Eye (tissue), 1 donor: ENCODE data around the gene CEACAM18.
"Not testable (repeated sequence)": the region's sequence is repeated elsewhere in the genome, so short reads cannot be mapped to it uniquely, and the experiment has no call there.

Experiments used
- DNase-seq: peaks from one replicate; pipeline ENCODE4 v3.0.0-alpha.2; 2015

CEACAM18 gene

DNA sequence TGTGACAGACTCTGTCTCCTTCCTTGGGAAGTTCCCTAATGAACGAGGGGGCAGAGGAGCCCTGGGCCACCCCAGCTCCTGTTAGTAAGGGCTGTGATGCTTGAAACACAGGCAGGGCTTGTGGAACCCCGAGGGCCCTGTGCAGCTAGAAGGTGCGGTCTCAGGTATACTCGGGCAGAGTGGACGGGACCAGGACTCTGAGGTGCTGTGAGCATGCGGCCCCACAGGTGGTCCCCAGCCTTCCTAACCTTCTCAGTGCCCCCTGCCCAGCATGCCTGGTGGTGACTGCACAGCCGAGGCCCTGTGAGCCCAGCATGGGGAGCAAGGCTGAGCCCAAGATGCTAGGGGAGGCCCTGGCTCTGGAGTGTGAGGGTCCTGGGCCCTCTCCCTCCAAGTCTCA is 16.1 kb upstream of the CEACAM18 start:
- no peak for DNase-seq

DNA sequence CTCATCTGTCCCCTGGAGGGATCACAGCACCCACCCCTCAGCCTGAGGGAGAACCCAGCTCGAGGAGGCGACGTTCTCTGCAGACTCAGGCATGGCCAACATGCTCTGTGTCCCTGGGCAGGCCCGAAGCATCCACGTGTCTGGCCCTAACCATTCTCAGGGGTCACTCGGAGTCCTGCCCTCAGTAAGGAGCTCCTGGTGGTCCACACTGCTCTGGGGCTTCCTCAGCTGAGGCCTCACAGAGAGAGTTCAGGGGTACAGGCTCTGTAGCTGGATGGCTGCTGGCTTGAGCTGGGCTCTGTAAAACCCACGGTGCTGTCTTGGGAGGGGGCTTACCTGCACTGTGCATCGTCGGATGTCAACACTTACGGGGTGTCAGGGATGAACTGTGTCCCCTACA is 15.7 kb upstream of the CEACAM18 start:
- DNase-seq = no peak

GRCh38 chr19:51463976-51464581 is 14.3 kb upstream of the CEACAM18 start:
- not testable (repeated sequence) for DNase-seq

GRCh38 chr19:51466723-51467122 is 11.6 kb upstream of the CEACAM18 start:
- no peak for DNase-seq

DNA sequence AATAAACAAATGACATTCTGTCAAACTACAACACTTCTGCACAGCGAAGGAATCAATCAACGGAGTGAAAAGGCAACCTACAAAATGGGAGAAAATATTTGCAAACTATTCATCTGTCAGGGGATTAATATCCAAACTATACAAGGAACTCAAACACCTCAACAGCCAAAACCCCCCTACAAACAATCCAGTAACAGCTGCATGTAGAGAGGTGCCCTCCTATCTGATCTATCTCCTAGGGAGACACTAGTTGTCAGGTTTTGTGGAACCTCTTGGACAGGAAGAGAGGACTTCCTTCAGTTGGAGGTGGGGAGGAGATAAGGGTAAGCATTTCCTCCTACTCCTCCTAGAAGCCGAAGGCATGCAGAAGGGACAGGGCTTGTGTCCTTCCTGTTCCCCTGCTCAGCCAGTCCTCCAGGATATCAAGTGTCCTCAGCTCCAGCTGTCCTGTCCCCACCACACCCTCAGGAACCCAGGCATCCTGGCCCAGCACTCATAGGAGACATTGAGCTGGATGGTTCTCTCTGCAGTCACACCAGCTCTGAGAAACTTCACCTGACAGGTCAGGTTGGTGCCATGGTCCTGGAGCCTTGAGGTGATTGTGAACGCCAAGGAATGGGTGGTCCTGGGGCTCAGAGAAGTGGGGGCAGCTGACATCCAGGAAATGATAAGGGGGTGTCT is 10.3 kb upstream of the CEACAM18 start:
- DNase-seq = no peak

DNA sequence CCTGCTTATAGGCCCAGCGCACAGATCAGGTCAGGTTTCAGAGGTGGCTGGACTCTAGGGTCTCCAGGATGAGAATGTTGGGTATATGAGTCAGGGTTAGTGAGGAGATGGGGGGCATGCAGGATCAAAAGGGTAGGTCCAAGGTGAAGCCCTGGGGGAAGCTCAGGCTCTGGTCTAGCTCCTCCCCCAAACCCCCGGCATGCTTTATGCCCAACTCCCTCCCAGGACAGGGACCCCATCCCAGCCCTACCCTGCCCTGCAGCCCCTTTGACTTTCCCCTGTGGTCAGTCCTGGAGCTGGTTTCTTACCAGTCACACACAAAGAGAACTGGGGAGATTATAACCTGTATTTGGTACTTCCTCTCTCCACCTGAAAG is 9.8 kb upstream of the CEACAM18 start:
- DNase-seq = no peak

DNA sequence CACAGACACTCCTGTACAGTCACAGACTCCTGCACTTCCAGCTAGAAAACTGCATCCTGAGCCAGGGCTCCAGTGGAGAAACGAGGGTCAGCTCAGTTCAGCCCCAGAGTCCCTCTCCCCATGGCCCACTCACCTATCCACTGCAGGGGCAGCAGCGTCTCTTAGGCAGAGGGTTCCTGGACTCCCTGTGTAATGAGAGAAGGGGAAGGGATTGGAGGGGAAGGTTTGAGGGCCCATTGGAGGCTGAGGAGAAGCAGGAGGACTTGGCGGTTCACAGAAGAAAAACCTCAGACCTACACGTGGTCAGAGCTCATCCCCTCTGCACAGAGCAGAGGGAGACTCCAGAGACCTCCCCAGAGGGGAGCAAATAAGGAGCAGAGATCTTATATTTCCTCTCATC is 9.2 kb upstream of the CEACAM18 start:
- DNase-seq = no peak

DNA sequence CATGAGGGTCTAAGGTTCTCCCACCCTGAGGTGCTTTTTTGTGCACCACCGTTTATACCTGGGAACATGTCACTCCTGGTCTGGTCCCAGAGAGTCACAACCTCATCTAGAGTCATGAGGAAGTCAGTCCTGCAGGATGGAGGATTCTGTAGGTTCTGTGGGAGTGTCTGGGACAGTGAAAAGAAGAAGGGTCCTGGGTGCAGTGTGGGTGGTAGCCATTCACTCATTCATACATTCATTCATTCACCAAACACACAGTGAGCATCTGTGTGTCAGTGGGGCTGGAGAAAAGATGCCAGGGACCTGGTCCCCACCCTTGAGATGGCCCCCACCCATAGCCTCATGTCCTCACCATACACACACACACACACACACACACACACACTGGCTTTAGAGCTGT is 8.7 kb upstream of the CEACAM18 start:
- no peak for DNase-seq

- no peak for DNase-seq
Observed at GRCh38 chr19:51470966-51471365, 7.4 kb upstream of the CEACAM18 start.

- no peak for DNase-seq
Observed at GRCh38 chr19:51471527-51471926, 6.8 kb upstream of the CEACAM18 start.

DNA sequence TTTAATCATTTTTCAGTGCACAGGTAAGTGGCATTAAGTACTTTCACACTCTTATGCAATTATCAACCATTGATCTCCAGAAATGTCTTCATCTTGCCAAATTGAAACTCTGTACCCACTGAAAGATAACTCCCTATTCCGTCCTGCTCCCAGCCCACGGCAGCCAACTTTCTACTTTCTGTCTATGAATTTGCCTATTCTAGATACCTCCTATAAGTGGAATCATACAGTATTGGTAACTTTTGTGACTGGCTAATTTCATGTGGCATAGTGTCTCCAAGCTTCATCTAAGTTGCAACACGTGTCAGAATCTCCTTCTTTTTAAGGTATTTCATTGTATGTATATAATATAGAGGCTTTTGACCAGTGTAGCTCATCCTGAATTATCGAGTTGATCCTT is 5.7 kb upstream of the CEACAM18 start:
- DNase-seq = no peak

- DNase-seq = peak; percentile 87
Observed at GRCh38 chr19:51473009-51473707, 5.2 kb upstream of the CEACAM18 start.

- no peak for DNase-seq
Observed at GRCh38 chr19:51476164-51476563, 2.2 kb upstream of the CEACAM18 start.

DNA sequence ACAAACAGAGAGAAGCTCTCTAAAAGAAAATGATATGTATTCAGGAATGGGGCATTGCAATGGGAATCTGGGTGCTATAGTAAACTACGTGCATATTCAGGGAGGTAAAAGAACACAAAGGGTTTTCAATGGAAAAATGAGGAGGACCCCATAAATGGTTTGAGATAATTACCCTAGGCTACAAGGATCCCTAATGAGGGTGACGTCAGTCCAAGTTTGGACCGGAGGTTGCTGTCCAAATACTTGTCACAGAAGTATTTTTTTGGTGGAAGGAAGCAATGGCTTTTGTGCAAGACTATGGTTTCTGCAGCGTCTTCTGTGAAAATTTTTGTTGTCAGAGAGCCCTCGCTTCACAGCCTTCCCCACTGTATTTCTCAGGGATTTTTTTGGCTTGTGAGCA is 995 bp upstream of the CEACAM18 start:
- DNase-seq = no peak

GRCh38 chr19:51479531-51480331 is 1.4 kb downstream of the CEACAM18 start:
- no peak for DNase-seq

DNA sequence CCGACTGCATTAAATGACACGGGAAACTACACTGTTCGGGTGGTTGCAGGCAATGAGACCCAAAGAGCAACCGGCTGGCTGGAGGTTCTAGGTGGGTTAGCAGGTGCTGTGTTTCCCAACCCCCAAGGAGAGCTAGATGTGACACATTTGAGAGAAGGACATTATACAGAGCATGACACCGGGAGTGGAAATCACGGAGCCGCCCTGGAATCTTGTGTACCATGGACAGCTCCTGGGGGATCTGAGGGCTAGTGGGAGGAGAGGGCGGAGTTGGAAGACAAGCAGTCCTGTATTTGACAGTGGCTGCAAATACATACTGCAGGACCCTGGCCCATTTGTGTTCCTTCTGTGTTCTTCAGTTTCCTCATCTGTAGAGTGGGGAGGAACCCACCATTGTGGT is 2.3 kb downstream of the CEACAM18 start:
- DNase-seq = peak; percentile 70

DNA sequence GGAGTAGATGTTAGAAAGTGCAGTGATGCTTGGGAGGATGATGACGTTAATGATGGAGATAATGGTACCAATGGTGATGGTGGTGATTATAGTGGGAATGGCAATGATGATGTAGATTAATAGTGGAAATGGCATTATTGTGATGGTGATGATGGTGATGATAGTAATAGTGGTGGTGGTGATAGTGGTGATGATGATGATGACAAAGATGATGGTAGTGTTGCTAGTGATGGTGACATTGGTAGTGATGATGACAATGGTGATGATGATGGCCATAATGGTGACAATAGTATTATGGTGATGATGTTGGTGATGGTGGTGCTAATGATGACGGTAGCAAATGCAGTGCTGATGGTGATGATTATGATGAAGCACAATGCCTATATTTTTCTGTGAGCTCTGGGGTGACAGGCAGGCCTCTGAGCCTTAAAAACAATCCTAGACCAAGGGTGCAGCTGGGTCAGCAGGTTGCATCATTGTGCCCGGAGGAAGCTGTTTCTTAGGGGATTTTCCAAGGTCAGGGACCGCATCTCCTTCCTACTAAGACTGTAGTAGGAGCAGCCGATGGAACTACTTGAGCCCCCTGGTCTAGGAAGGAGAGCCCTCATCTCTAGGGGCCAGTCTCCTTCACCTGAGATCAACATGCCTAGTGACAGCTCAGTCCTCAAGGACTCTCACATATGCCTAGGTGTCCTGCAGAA is 7.8 kb downstream of the CEACAM18 start:
- no peak for DNase-seq

GRCh38 chr19:51488491-51488890 is 10.2 kb downstream of the CEACAM18 start:
- DNase-seq = no peak

GRCh38 chr19:51489113-51489512 is 10.8 kb downstream of the CEACAM18 start:
- DNase-seq = no peak

GRCh38 chr19:51490676-51491075 is 12.3 kb downstream of the CEACAM18 start:
- DNase-seq = no peak

DNA sequence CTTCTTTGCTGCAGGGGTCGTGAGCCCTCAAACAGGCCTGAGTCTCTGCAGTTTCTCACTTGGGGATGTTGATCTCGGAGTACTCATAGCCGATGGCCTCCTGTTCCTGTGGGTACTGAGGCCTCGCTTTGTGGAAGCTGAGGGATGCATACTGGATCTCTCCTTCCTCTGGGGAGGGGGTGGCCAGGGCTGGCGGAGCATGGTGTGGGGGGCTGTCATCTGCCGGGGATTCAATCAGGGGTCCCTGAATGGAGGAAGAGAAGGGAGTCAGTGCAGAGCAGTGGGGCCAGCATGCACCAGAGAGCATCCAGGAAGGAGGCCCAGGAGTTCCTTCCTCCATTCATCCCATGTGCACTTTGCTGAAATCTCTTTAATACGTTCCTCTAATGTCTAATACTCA is 13.2 kb downstream of the CEACAM18 start:
- DNase-seq = no peak

- no peak for DNase-seq
Observed at GRCh38 chr19:51493776-51494175, 15.4 kb downstream of the CEACAM18 start.

DNA sequence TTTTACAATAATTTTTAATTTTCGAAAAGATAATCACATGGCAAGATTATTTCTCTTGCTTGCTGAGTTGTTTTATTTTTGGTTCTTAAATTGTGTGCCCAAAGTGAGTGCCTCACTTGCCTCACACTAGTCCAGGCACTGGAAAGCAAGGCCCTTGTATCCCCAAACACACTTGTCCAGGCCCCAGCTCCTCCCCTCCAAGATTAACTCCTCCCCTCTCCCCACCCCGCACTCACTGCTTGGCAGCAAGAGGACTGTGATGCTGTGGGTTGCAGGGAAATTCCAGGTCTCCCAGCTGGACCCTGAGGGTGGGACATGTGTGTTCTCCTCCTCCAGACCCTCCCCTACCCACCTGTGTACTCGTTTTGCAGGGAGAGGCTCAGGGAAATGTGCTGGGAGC is 19.3 kb downstream of the CEACAM18 start:
- no peak for DNase-seq
